GM23248 (cell line): ENCODE results near the gene KCNE4.

Experiments used
- EZH2 ChIP-seq: fragments of 200-600 bp; sonication (generic); IDR thresholded peaks from 2 replicates; pipeline ENCODE4 v1.6.1; 2018; ENCODE audit warnings: antibody characterized with exemption, mild to moderate bottlenecking; ENCODE audit not compliant: insufficient read depth, poor library complexity, severe bottlenecking
- EZH2phosphoT487 ChIP-seq: fragments of 200-600 bp; sonication (generic); IDR thresholded peaks from 2 replicates; pipeline ENCODE4 v1.6.1; 2018; ENCODE audit warnings: antibody characterized with exemption, moderate library complexity, mild to moderate bottlenecking, low read depth; ENCODE audit not compliant: insufficient read depth

- TF ChIP-seq EZH2phosphoT487 (no peak), EZH2 (no peak)
Observed at GRCh38 chr2:223054193-223054781, 2.3 kb downstream of the KCNE4 start.
